Right lobe of liver (tissue), 6 donors: ENCODE data around the gene IL1RL2. TPM values are rescaled to one million over a fixed set of nuclear protein-coding genes. Genes with fewer than 3 reads are reported as not detected.
A peak's percentile ranks its signal among the peaks of the same experiment; 100 is the strongest.

Experiments used
- ATAC-seq, 4 donors: fragments of 200-7000 bp; cut with Tn5 transposase; one replicate each; pipeline ENCODE4 v1.9.1; 2020; ENCODE audit warnings: mild to moderate bottlenecking in 4 of 4, moderate library complexity in 4 of 4
- DNase-seq, 3 donors: peaks; one replicate each; pipeline ENCODE4 v3.0.0-alpha.2; 2020
- H3K27ac ChIP-seq, 3 donors: fragments of 200-600 bp; one replicate each; pipeline ENCODE4 v1.8.0; 2022
- H3K27me3 ChIP-seq, 2 donors: fragments of 200-600 bp; one replicate each; pipeline ENCODE4 v1.8.0; 2022
- H3K36me3 ChIP-seq, 4 donors: fragments of 200-600 bp; sonication (generic) in 1 of 4; one replicate each; pipeline versions ENCODE4 v1.5.1 to v1.8.0; 2017 to 2022; ENCODE audit warnings: control low read depth in 1 of 4
- H3K4me1 ChIP-seq, 4 donors: fragments of 200-600 bp; sonication (generic) in 1 of 4; one replicate each; pipeline versions ENCODE4 v1.5.1 to v1.8.0; 2017 to 2022; ENCODE audit warnings: control low read depth in 1 of 4
- H3K4me3 ChIP-seq, 3 donors: fragments of 200-600 bp; one replicate each; pipeline ENCODE4 v1.8.0; 2022
- H3K9me3 ChIP-seq, 4 donors: fragments of 200-600 bp; sonication (generic) in 1 of 4; one replicate each; pipeline versions ENCODE4 v1.5.1 to v1.8.0; 2017 to 2022; ENCODE audit warnings: control low read depth in 1 of 4
- POLR2A ChIP-seq: fragments of 450-650 bp; IDR thresholded peaks from one replicate; pipeline ENCODE4 v1.6.1; 2017; ENCODE audit warnings: antibody characterized with exemption, mild to moderate bottlenecking
- WGBS: methylation state at CpG from one replicate; pipeline ENCODE4 v1.1.6; 2018; ENCODE audit warnings: low coverage, low lambda C conversion rate; ENCODE audit not compliant: insufficient coverage; ENCODE audit errors: missing lambda C conversion rate; 5-methylcytosine and 5-hydroxymethylcytosine counted together
- intact Hi-C, 2 donors: fragments of 100-400 bp; cut with DNase I; formaldehyde crosslinking; loops; one replicate each; pipeline versions ENCODE4 v1.11.2 to v1.14.1; 2022
- total RNA-seq, 6 experiments: library from RNA; depleted of rRNA in 2 of 6; stranded (reverse); fragments of >200 nt in 2 of 6; fragmentation: NEBNext Ultra II Directional in 3 of 6; extraction: Animal tissue kit (Norgen Biotek cat#: 25700) in 3 of 6; gene quantifications; one replicate each; pipeline versions ENCODE4 v1.1.0 to v1.2.4, GENCODE V29; 2016 to 2023
- TF ChIP-seq, protein P1 (sequence below), 4 donors: fragments of 200-600 bp in 3 of 4; fragments of 450-650 bp in 1 of 4; IDR thresholded peaks; one replicate each; pipeline versions ENCODE4 v1.5.1 to v1.8.0; 2016 to 2022; ENCODE audit warnings: antibody characterized with exemption in 4 of 4, mild to moderate bottlenecking in 2 of 4
- donor health status: DM: no; HTN: yes; CAD: no.
- donor health status: DM: no; HTN: no; CAD: no.
- donor health status: DM: no; HTN: no; CAD: no.
- donor health status: DM: no; HTN: yes; CAD: no.
- donor health status: DM: no; HTN: yes; CAD: no.

The IL1RL2 gene
- total RNA-seq, 6 experiments from 2014 or later, result 1.2 to 3.1 (median 2.3) TPM

DNA sequence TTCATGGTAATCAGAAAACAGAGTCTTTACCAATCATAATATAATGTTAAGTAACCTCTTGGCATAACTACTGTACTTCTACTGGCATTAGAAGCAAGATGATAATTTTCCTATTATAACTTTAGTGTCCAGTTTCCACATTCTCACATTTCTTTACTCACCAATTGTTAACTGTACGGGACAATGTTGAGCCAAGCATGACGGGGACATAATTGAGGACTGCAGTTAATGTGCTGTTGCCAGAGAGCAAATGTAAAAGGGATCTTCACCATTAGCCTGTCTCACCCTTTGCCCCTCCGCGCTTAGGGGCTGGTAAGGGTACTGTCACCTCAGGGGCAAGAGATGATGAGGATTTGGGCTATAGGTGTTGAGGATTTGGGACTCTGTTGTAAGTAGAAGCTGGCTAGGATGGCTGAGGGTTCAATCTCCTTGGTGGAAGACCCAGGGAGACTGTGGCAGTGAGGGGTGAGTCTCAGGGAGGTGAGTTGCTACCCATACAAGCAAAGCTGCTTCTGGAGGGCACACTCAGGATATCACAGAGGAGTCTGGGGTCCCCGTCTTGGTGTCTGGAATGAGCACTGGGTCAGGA, 70.1 kb downstream of the IL1RL2 start:
- Histone ChIP-seq H3K4me1 (peaks cover 0 to under 1% (median 0%) of the 10 kb centered on the region in 4 donors), H3K9me3 (no peaks in the 10 kb centered on the region), H3K4me3 (no peak overlapping the region), H3K36me3 (no peaks in the 10 kb centered on the region), H3K27ac (no peak overlapping the region), H3K27me3 (no peaks in the 10 kb centered on the region)
- intact Hi-C loops, result no loop called here
- ATAC-seq (no peak), DNase-seq (no peak)
- 66% methylated on average over 3 of the region's 5 CpGs for WGBS
- TF ChIP-seq, protein P1, sequence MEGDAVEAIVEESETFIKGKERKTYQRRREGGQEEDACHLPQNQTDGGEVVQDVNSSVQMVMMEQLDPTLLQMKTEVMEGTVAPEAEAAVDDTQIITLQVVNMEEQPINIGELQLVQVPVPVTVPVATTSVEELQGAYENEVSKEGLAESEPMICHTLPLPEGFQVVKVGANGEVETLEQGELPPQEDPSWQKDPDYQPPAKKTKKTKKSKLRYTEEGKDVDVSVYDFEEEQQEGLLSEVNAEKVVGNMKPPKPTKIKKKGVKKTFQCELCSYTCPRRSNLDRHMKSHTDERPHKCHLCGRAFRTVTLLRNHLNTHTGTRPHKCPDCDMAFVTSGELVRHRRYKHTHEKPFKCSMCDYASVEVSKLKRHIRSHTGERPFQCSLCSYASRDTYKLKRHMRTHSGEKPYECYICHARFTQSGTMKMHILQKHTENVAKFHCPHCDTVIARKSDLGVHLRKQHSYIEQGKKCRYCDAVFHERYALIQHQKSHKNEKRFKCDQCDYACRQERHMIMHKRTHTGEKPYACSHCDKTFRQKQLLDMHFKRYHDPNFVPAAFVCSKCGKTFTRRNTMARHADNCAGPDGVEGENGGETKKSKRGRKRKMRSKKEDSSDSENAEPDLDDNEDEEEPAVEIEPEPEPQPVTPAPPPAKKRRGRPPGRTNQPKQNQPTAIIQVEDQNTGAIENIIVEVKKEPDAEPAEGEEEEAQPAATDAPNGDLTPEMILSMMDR (IDR thresholded peaks at IDR 0.05), result no peak
- no peak for TF ChIP-seq POLR2A

DNA sequence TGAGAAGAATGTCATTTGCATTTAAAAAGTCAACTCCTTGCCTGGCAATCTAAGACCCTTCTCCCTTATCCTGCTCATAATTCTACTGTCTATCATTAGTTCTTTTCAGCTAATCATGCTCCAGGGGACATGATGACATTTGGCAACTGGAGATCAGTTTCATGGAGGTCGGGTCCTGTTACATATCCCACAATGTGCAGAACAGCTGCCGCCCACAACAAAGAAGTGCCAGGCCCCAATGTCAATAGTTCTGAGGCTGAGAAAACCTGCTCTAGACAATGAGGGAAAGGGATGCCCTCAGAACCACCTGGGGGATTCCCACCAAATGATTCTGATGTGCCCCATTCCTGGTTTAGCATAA, 71.2 kb downstream of the IL1RL2 start:
- ATAC-seq, result no peak
- no peak overlapping the region for H3K27ac ChIP-seq
- intact Hi-C loops, result no loop called here
- H3K4me3 ChIP-seq, result no peak overlapping the region
- DNase-seq, result no peak
- no peaks in the 10 kb centered on the region for H3K27me3 ChIP-seq
- 93% methylated on average over 2 of the region's 2 CpGs for WGBS
- no peaks in the 10 kb centered on the region for H3K4me1 ChIP-seq
- H3K36me3 ChIP-seq, result no peaks in the 10 kb centered on the region
- no peak for TF ChIP-seq POLR2A
- TF ChIP-seq, protein P1 (IDR thresholded peaks at IDR 0.05), result no peak
- H3K9me3 ChIP-seq, result no peaks in the 10 kb centered on the region

DNA sequence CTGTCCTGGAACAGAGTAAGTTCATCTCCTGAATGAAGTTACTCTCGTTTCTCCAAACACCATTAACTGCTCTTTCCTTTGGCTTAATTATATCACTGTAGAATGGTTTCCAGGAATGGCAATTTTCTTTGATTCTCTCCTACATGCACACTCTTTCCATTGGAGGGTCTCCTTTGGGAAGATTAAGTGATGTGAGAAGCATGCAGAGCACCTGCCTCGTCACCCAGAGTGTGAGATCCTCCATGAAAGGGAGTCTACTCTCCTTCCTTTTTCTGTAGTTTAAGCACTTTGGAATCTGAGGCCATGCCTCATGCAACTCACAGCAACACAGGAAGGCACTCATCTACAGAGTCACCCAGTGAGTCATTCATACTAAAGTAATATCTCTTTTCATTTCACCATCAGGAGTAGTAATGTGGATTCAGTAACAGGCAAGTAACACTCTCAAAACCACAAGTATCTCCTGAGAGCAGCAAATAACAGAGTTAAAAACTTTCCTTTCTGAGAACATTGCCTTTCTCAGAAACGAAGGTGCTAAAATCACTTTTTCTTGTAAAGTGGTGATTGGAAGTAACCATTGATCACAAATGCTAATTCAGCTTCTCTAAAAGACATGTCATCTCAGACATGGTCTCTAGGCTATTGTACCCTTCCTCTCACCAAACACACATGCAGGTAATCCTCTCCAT, 71.7 kb downstream of the IL1RL2 start:
- peak; percentile 36 to 72 (median 48) for ATAC-seq
- Histone ChIP-seq H3K4me1 (no peaks in the 10 kb centered on the region), H3K27me3 (no peaks in the 10 kb centered on the region), H3K4me3 (no peak overlapping the region), H3K36me3 (no peaks in the 10 kb centered on the region), H3K27ac (no peak overlapping the region), H3K9me3 (no peaks in the 10 kb centered on the region)
- WGBS, result 48% methylated on average over 2 of the region's 3 CpGs
- DNase-seq, result no peak
- intact Hi-C loops, result no loop called here
- no peak for TF ChIP-seq POLR2A
- TF ChIP-seq, protein P1 (IDR thresholded peaks at IDR 0.05), result no peak

DNA sequence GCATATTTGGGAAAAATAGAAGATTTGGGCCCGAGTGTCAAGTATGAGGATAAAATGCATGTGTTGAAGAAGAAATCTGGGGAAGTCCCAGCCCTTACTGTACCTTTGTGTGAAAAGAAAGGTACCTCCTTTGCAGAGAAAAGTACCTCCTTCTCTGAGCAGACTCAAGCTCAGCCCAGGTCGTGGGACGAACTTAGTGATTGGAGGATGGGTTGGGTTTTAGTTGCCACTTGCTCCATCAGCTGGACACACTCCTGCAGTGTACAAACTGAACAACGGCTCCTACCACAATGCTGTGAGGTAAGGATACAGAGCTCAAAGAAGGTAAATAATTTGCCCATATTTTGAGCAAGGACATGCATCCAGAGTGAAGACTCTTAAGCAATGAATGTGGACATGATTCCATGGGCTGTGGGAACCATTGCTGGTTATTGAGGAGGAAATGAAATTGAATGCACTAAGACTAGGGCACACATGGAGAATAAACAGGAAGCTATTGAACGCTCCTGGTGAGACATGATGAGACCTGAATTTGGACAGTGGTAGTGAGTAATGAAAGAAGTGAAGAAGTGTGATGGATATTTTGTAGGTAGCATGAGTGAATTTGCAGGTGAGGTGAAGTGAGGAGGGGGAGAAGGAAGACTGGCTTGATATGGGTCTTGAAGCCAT, 74.8 kb downstream of the IL1RL2 start:
- no peak overlapping the region for H3K4me3 ChIP-seq
- TF ChIP-seq, protein P1 (IDR thresholded peaks at IDR 0.05), result no peak
- intact Hi-C loops, result no loop called here
- ATAC-seq (no peak), DNase-seq (no peak)
- no peaks in the 10 kb centered on the region for H3K4me1 ChIP-seq
- H3K27me3 ChIP-seq, result no peaks in the 10 kb centered on the region
- H3K36me3 ChIP-seq, result no peaks in the 10 kb centered on the region
- WGBS, result 64% methylated on average over 3 of the region's 5 CpGs
- no peaks in the 10 kb centered on the region for H3K9me3 ChIP-seq
- H3K27ac ChIP-seq, result no peak overlapping the region
